ENCODE results near the gene GLUD1. TPM values are rescaled to one million over a fixed set of nuclear protein-coding genes. Genes with fewer than 3 reads are reported as not detected.
"Not testable (repeated sequence)": the region's sequence is repeated elsewhere in the genome, so short reads cannot be mapped to it uniquely, and the experiment has no call there.

Gene GLUD1
- total RNA-seq (2014; rRNA removed; shearing (Covaris generic)), result 126 and 132 TPM in 2 replicates
- 103 and 116 TPM in 2 replicates for polyA plus RNA-seq (2015; cell fraction: cytosol; rRNA removed)
- polyA plus RNA-seq (2015; cell fraction: nucleus; rRNA removed), result 157 TPM in 2 replicates

DNA sequence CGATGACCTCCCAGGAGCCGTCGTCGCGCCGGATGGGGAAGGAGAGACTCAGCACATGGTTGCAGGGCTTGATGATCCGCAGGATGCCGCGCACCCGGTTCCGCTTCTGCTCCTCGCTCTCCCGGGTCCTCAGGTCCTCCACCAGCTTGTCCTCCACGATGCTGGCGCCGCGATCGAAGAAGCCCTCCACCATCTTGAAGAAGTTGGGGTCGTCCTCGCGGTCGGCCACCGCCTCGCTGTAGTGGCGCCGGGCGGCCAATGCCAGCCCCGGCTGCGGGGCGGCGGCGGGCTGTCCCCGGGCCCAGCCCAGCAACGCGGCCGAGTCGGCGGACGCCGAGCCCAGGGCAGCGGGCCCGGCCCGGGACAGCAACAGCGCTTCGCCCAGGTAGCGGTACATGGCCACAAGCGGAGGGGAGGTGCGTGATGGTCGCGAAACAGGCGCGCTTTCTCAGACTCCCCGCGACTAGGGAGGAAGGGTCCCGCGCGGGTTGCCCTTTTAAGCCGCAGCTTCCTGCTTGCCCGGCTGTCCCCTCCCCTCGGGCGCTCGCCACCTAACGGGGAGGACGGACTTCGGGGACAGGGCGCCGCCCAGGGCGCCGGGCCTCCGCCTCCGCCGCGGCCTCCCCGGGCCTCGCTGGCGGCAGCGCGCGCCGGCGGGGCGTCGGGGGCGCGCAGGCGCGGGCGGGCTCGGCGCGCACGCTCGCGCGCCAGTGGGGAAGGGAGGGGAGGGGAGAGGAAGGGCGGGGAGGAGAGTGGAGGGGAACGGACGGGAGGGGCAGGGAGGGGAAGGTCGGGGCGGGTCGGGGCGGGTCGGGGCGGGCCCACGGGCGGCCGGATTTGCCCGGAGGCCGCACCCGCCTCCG lies at the start of gene GLUD1, which contains the start of gene SHLD2:
Gene GLUD1, minus strand, starts transcription at position 471 of the 863 bp plus-strand sequence. Its CDS starts 74 bp downstream, at position 397.
Gene SHLD2, plus strand, starts transcription at position 834 of the 863 bp plus-strand sequence. CDS start 56,149 bp downstream, outside the sequence.
- DNase-seq (ENCODE audit: low read depth), result peak; percentile 87

DNA sequence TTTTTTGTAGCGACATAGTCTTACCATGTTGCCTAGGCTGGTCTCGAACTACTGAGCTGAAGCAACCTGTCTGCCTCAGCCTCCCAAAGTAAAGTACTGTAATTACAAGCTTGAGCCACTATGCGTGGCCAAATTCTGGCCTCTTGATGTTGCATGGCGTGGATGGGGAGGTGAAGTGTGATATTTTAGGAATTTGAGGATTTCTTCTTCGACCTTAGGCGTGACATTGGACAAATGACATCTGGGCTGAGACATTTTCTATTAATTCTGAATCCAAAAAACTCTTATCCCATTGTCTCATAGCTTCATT lies 48.4 kb upstream of the GLUD1 start:
- not testable (repeated sequence) for DNase-seq (ENCODE audit: low read depth)

DNA sequence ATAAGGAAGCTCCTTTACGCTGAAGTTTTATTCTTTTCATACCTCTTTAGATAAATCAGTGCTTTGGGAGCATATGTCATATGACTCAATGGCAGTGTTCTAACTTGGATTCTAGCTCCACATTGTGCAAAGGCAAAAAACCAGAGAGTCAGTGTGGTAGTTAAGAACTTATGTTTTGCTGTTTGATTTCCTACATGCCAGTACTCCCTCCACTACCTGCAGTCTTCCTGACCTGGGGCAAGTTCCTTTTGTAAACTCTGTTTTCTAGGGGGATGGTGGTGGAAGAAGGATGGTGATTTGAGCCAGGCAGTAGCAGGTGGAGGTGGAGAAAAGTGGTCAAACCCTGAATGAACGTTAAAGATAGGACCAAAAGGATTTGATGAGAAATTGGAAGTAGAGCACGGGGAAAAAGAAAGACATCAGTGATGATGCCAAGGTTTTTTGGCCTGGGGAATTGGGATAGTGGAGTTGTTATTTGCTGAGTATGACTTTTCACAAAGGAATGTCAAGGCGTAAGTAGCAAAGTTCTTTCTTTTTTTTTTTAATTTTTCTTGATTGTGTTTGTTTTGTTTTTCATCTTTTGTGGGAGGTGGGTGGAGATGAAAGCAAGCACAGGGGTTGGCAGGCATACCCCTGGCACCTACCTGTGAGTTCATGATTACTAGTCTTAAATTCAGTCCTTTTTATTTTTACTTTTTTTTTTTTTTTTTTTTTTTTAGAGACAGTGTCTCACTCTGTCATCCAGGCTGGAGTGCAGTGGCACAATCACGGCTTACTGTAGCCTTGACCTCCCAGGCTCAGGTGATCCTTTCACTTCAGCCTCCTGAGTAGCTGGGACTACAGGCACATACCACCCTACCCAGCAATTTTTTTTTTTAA lies 47.8 kb upstream of the GLUD1 start:
- DNase-seq (ENCODE audit: low read depth), result peak; percentile 33

DNA sequence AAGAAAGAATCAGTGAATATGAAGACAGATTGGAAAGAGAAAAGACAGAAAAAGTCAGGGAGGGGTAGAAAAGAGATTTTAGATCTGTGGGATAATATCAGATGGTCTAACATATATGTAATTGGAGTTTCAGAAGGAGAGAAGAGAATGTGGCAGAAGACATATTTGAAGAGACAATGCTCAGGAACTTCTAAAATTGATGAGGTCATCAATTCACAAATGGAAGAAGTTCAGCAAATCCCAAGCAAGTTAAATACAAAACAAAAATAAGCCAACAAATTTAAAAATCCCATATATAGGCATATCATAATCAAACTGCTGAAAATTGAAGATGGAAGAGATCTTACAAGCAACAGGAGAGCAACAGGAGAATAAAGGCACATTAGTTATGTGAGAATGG lies 42.8 kb upstream of the GLUD1 start:
- DNase-seq (ENCODE audit: low read depth), result not testable (repeated sequence)

DNA sequence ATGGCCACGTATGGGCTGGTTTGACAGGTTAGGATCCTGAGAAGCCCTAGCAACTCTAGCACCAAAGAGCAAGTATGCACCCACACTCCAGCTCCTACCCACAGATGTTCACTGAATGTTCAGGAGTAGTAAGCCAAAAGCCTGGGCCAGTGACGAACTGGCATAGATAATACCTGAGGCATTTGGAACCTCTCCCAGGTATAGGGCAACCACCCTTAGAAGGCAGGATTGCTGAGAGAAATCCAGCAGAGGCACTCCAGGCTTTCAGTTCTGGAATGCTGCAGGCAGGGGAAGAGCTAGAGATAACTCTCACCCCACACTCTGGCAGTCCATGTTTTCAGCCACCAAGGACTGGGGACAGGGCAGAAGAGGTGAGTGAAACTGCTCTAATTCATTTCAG lies 39.8 kb upstream of the GLUD1 start:
- DNase-seq (ENCODE audit: low read depth), result not testable (repeated sequence)

DNA sequence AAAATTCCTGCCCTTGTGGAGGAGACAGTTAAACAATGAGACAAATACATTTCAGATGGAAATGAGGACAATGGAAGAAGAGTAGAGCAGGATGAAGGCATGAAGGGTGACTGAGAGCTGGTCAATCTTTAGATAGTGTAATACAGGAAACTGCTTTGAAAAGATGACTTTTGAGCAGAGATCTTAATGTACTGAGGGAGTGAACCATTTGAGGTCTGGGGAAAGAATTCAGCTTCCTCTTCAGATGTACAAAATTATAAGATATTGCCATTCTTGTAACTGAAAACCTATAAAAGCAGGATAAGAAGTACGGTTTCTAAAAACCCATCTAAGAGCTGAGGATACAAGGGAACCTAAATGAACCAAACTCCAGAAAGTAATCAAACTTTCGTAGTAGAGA lies 39.3 kb upstream of the GLUD1 start:
- not testable (repeated sequence) for DNase-seq (ENCODE audit: low read depth)

DNA sequence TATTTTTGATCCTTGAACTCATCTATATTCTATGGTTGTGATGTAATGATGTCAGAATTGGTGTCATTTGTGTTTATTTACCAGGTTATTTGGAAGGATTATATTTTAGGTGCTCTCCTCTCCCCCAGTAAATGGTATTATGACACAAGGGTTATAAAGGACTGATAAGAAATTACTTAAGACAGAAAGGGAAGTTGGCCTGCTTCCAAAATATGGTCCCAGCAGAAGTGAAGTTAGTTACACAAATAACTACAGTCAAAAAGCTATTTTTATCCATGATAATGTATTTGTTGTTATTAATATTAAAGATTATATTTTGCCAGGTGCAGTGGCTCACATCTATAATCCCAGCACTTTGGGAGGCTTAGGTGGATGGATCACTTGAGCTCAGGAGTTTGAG lies 37.5 kb upstream of the GLUD1 start:
- not testable (repeated sequence) for DNase-seq (ENCODE audit: low read depth)

DNA sequence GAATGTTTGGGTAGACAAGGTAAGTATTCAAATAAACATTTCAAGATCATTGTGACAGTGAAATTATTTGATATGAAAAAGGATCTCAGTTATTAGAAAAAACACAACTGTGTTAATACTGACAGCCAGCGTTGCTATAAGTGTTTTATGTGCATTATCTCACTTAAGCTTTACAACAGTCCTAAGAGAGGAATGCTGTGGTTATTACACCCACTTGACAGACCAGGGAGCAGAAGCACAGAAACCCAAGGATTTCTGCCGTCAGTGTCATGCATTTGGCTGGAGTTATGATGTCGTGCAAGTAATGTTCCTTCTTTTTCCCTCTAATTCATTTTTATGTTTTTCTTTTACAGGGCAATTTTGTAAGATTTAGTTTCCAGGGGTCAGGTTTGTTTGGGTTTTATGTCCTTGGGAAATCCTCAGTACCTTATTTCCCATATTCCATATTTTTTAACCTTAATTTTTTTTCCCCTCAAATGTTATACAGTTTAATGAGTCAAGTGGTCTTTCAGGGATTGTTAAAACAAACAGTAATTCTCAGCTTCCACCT lies 33.0 kb upstream of the GLUD1 start:
- not testable (repeated sequence) for DNase-seq (ENCODE audit: low read depth)

DNA sequence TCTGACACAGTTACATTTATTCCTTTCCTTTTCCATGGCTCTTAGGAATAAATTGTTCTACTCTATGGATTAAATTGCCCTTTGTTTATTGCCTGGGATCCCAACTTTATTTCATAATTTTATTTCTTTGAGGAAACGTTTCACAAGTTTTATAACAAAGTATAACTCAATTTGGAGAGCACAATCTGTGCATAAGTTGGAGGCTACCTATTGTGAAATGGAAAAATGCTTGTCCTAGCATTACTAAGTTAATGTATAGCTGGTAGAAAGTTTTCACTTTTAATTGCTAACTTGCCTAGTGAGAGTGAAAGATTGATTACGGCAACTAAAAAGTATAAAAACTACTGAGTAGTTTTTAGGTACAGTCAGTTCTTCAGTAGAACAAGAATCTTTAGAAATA lies 32.4 kb upstream of the GLUD1 start:
- not testable (repeated sequence) for DNase-seq (ENCODE audit: low read depth)

DNA sequence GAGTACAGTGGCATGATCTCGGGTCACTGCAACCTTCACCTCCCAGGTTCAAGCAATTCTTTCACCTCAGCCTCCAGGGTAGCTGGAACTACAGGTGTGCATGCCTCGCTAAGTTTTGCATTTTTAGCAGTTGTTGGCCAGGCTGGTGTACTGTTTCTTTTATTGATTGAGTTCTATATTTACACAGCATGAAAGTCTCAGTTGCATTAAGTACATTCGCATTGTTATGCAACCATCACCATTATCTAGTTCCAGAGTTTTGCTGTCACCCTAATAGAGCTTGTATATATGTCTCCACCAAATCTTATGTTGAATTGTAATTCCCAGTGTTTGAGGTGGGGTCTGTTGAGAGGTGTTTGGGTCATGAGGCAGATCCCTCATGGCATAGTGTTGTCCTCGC lies 28.7 kb upstream of the GLUD1 start:
- not testable (repeated sequence) for DNase-seq (ENCODE audit: low read depth)

DNA sequence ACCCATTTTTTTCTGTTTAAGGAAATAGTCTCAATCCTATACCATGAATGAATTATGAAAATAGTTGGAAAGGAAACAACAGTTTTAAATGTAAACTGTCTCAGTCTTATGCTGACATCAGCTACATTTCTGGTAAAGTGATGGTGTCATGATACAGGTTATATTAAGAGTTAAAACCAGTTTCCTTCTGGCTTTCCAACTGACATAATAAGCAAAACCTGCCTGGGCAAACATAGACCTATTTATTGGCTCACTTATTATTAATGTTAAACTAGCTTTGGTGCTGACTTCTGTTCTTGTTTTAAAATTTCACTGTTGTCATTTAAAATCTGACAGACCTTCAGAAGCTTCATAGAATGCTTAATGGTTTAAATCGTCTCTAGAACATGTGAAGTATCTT lies 24.4 kb upstream of the GLUD1 start:
- not testable (repeated sequence) for DNase-seq (ENCODE audit: low read depth)

DNA sequence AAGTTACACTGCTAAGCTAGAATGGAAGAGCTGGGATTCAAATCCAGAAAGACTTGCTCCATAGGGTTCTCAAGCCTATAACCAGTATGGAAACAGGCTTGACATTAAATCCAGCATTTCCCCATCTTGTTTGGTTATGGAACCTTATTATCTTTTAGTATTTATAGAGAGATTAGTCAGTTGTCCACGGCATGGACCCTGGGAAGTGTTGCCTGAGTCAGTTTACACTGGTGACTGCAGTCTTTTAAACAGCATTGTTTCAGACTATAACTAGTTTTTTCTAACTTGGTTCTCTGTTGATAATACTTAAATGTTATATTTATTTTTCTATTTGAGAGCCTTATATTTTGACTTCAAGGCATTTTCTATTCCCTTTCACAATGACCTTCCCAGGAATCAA lies 23.5 kb upstream of the GLUD1 start:
- DNase-seq (ENCODE audit: low read depth), result not testable (repeated sequence)

DNA sequence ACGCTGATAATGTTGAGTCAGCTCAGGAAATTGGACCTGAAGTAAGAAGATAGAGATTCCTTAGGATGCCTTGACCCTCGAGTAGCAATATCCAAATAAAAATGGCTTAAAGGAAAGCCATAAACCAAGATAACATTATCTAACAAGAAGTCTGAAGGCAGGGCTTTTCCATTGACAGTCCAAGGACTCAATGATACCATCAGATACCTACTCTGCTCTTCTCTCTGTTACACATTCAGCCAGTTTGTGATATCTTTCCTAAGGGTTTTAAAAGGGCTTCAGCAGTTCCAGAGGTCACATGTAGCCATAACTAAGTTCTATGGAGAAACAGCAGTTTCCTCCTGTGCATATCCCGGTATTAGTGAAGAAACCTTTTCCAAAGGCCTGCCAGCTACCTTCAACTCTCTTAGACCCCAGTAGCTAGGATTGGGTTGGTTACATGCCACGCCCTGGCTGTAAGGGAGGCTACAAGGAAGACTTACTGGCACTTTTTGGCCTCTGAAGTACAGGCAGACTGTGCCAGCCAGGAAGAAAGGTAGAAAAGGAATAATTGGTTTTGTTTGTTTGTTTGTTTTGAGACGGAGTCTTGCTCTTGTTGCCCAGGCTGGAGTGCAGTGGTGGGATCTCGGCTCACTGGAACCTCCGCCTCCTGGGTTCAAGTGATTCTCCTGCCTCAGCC lies 10.9 kb upstream of the GLUD1 start:
- DNase-seq (ENCODE audit: low read depth), result no peak

DNA sequence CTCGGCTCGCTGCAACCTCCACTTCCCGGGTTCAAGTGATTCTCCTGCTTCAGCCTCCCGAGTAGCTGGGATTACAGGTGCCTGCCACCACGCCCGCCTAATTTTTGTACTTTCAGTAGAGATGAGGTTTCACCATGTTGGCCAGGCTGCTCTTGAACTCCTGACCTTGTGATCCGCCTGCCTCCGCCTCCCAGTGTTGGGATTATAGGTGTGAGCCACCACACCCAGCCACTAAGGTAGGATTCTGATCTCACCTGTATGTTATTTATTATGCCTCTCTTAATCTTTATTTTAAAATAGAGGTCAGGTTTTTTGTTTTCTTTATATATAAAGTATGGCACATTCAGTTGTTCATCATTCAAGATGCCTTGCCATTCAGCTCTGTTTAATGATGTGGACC lies 10.1 kb upstream of the GLUD1 start:
- not testable (repeated sequence) for DNase-seq (ENCODE audit: low read depth)

DNA sequence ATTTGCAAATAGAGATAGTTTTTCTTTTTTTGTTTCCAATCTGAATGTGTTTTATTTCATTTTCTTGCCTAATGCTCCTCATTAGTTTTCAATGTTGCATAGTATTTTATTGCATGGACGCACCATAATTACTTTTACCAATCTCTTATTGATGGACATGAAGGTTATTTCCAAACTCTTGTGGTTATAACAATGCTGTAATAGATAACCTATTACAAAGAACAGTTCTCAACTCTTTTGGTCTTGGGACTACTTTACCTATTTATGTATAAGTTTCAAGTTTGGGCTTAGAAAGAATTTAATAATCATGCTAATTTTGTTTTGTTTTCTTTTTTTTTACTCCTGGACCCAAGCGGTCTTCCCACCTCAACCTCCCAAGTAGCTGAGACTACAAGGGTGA lies 7.4 kb upstream of the GLUD1 start:
- DNase-seq (ENCODE audit: low read depth), result no peak

DNA sequence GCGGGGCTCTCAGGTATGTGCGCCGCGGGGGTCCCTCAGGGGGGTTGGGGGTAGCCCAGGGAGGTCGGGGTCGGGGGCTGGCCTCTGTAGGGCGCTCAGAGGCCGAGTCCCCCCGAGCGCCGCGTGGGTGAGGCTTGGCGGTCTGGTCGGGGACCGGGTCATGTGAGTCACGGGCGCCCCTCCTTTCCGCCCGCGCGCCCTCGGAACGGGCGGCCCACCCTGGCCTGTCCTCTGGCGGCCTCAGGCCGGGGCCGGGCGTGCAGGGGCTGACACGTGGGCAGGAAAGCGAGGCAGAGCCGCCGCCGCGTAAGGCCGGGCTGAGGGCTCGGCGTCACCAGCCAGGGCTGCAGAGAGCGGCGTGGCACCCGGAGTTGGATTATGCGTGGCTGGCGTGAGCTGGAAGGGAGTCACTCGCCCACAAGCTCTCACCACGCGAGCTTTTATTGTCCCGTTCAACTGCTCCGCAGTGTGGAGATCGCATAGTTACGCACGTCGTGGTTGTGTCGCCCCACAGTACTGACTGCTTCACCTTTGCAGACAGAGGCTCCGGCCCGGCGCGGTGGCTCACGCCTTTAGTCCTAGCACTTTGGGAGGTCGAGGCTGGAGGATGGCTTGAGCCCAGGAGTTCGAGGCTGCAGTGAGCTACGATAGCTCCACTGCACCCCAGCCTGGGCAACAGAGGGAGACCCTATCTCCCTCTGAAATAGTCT lies 748 bp upstream of the GLUD1 start:
- DNase-seq (ENCODE audit: low read depth), result peak; percentile 84

DNA sequence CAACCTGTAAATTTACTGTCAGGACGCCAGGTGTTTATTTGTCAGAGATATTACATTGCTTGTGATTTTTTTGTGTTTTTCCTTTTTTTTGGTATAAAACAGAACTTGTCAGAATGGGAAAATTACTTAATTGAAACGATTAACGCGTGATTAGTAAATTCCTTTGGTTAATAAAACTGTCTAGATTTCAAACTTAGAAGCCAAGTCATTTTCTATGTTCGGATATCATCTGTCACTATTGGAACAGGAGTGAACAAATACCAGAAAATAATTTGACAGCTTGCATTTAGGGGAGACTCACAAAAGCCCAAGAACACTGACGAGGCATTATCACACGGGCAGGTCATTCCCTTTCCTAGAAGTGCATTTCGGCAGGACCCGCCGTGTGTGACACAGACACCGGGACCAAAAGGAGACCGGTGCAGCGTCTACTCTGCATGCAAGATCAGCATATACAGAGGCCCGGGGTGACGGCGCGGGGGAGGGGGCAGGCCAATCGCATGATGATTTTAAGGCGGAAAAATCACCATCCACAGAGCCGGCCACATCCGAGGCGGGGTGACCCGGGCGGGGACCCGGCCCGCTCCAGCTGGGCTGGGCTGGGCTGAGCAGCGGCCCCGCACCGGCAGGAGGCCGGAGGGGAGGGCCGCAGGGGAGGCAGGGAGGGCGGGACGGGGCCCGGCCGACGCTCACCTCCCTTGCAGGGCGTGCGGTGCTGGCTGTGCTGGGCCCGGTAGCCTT lies 841 bp downstream of the GLUD1 start:
- DNase-seq (ENCODE audit: low read depth), result peak; percentile 60

DNA sequence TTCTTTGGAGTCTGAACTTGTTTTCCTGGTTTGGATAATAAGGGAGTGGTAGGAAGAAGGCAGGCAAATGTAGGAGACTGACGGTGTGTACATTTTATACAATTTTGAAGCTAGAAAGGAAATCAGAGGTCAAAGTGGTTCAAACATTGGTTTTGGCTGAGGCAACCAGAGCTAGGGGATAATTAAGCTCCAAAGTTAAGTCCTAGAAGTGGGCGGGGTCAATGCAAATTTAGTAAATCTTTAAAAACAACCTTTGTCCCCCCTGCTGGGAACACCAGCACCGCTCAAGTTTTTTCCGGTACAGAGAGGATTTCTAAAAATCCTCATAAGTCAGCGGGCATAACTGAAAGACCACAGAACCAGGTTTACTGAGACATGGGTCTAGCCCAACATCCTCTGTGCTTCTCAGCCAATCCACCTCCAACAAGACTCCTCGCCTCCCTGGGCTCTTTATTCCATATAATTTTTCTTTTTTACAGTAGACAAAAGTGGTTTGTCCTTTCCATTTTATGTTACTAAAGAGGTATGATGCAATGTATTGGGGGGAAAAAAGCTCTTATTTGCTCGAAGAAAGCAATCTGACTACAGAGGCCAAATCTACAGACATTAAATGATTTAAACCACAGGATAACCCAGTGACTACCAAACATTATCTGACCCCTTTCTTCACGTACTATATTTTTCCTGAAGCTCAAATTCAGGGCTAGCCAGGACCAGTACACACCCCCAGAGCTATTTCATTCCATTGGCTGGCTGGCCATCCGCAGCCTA lies 1.6 kb downstream of the GLUD1 start:
- DNase-seq (ENCODE audit: low read depth), result peak; percentile 52

DNA sequence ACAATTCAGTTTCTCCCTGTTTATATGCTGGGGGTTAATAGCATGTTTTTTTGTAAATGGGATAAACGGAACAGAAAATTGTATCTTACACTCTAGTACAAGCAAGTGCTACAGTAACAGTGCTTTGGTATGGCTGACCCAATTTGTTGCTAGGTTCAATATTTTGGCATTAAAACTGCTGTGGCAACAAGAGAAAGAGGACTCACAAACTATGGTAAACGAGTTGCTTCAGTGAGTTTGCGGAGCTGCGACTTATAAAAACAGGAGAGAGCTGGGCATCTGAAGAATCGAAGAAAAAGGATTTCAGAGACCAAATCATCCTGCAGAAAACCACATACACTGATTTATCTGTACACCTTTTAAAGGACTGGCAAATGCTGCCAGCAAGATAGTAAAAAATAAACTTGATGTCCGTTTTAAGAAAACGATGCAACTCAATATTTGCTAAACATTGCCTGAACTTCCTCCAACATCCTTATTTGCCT lies 2.2 kb downstream of the GLUD1 start:
- DNase-seq (ENCODE audit: low read depth), result no peak
